PC-9 (cell line): ENCODE data around the gene ESR1.

Experiments used
- EZH2 ChIP-seq: fragments of 200-600 bp; sonication (generic); IDR thresholded peaks from 2 replicates; pipeline ENCODE4 v1.8.0; 2017; ENCODE audit warnings: antibody characterized with exemption, low read depth
- TF ChIP-seq, protein P1 (sequence below): fragments of 200-600 bp; sonication (generic); conservative IDR thresholded peaks from 2 replicates; pipeline ENCODE4 v1.6.1; 2017; ENCODE audit warnings: mixed run types, antibody characterized with exemption, mild to moderate bottlenecking, moderate library complexity

DNA sequence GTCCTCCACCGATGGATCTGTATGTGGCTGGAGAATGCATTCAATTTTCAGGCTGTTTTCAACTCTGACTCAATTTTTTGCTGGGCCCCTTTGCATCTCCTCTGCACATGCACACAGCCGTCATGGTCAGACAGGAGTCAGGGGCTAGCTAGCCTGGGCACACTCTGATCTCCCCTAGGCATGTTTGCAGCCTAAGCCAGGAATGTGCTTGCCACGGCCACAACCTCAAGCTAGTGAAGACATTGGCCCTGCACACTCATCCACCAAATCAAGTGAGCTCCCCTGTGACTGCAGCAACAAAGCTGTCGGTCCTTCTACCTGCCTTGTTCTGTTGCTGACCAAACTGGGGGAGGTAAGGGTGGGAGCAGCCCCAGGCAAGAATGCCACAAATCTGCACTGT is 300.5 kb downstream of the ESR1 start:
- TF ChIP-seq, protein P1, sequence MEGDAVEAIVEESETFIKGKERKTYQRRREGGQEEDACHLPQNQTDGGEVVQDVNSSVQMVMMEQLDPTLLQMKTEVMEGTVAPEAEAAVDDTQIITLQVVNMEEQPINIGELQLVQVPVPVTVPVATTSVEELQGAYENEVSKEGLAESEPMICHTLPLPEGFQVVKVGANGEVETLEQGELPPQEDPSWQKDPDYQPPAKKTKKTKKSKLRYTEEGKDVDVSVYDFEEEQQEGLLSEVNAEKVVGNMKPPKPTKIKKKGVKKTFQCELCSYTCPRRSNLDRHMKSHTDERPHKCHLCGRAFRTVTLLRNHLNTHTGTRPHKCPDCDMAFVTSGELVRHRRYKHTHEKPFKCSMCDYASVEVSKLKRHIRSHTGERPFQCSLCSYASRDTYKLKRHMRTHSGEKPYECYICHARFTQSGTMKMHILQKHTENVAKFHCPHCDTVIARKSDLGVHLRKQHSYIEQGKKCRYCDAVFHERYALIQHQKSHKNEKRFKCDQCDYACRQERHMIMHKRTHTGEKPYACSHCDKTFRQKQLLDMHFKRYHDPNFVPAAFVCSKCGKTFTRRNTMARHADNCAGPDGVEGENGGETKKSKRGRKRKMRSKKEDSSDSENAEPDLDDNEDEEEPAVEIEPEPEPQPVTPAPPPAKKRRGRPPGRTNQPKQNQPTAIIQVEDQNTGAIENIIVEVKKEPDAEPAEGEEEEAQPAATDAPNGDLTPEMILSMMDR = no peak
- TF ChIP-seq EZH2 = no peak
